LNCAP (cell line): ENCODE measurements around the gene GATA2.

Experiments
- TF ChIP-seq, protein P1 (sequence below): fragments of 450-650 bp; IDR thresholded peaks from 2 replicates; pipeline ENCODE4 v1.5.1; 2017; ENCODE audit warnings: mild to moderate bottlenecking

The GATA2 gene

DNA sequence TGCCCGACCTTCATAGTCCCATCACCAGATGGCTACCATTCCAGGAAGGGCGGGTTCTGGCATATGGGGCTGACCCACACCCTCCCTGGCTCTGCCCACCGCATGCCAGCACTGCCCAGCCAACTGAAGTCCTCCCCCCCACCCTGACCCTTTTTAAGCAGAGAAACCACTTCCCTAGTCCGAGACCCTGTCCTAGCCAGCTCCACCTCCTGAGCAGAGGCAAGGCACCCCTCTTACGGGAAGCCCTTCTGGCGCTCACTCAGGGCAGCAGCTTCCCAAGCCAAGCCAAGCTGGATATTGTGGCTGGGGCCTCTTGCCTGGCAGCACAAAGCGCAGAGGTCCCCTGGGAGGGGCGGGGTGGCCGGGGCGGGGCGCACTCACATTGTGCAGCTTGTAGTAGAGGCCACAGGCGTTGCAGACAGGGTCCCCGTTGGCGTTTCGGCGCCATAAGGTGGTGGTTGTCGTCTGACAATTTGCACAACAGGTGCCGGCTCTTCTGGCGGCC lies 11.5 kb downstream of the GATA2 start:
- TF ChIP-seq, protein P1, sequence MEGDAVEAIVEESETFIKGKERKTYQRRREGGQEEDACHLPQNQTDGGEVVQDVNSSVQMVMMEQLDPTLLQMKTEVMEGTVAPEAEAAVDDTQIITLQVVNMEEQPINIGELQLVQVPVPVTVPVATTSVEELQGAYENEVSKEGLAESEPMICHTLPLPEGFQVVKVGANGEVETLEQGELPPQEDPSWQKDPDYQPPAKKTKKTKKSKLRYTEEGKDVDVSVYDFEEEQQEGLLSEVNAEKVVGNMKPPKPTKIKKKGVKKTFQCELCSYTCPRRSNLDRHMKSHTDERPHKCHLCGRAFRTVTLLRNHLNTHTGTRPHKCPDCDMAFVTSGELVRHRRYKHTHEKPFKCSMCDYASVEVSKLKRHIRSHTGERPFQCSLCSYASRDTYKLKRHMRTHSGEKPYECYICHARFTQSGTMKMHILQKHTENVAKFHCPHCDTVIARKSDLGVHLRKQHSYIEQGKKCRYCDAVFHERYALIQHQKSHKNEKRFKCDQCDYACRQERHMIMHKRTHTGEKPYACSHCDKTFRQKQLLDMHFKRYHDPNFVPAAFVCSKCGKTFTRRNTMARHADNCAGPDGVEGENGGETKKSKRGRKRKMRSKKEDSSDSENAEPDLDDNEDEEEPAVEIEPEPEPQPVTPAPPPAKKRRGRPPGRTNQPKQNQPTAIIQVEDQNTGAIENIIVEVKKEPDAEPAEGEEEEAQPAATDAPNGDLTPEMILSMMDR, result no peak

DNA sequence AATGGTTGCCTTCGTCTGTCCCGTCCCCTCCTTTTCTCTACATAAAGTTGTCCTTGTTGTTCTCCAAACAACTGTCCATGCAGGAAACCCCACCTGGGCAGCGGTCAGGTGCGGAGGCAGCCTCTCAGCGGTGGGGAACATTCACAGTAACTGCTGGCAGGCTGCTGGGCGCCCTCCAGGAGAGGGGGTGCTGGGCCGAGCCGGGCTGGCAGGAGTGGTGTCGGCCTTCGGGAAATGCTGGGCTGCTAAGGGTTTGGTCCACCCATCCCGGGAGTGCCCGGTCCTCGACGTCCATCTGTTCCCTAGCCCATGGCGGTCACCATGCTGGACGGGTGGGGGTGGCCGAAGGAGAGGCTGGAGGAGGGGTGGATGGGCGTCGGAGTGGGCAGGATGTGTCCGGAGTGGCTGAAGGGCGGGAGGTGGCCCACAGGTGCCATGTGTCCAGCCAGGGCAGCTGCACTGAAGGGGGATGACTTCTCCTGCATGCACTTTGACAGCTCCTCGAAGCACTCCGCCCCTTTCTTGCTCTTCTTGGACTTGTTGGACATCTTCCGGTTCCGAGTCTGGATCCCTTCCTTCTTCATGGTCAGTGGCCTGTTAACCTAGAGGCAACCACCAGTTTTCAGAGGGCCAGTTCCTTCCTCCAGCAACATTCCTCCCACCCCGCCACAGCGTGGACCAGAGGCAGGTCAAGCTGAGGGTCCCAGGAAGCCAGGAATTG lies 12.1 kb downstream of the GATA2 start:
- TF ChIP-seq, protein P1, result no peak

DNA sequence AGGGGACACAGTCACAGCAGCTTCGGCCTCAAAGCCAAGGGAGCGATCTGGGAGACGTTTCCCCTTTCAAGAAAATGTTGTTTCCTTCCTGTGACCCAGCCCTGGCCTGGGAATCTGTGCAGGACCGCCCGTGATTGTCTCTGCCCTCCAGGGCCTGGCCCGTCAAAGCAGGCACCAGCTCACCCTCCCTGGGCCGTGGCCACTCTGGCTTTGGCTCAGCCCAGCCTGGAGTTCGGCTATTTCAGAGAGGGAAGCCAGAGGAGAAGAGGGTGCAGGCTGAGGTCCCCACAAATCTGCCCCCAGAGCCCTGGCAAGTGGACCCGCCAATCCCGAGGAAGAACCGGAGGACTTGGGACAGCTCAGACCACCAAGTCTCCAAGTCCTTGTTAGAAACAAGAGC lies 12.7 kb downstream of the GATA2 start:
- TF ChIP-seq, protein P1, result no peak

DNA sequence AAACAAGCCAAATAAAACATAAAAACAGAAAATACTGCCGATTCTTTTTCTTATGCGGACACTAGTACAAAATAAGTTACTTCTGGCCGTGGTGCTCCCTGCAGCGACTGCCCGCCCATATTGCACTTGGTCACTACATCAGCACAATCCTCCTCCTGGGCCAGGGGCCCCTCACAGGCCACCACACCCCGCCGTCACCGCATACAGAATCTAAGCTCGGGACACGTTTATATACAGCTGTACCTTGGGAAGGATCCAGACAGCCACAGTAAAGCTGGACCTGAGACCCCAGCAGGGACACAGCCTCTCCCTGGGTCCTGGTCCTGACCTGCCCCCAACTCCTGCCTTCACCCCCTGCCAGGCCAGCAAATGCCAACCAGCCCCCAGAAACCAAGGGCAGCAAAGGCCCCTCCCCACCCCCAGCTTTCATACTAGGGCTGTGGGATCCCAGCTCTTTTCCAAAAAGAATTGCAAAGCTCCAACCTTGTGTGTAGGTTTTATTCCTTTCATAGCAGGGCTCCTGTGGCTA lies 13.4 kb downstream of the GATA2 start:
- TF ChIP-seq, protein P1, result no peak

DNA sequence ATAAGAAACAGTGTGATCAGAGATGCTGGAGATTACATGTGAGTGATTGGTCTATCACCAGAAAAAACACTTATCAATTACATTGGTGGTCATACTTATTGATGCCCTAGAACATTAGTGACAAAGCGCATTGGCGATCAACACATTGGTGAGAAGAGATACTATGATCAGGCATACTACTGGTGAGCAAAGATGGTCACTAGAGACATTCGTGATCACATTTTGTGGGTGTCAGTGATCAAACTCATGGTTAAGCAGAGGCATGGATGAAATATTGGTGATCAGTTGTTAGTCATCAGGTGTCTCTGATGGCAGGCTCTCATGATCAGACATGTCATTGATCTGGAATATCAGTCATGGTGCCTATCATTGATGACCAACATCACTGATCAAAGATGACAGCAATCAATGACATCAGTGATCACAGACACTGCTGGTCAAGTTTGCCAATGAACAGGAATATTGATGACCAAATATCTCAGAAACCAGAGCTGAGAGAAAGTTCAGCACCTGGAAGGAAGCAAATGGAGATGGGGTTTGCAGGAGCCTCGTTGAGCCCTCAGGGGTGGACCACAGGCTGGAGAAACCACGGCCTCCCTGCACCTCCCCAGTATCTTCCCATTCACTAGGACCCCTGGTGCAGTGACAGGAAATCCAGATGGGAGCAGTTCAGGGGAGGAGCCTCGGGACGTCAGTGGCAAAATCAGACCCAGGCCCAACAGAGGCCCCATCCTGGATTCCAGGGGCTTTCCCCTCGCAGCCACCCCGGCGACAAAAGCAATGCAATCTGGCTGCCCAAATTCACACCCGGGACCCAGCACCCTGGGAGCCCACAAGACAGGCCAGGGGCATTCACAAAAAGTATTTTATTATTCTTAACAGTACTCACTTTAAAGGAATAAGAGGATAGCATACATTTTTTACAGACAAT lies 14.2 kb downstream of the GATA2 start:
- TF ChIP-seq, protein P1, result no peak

DNA sequence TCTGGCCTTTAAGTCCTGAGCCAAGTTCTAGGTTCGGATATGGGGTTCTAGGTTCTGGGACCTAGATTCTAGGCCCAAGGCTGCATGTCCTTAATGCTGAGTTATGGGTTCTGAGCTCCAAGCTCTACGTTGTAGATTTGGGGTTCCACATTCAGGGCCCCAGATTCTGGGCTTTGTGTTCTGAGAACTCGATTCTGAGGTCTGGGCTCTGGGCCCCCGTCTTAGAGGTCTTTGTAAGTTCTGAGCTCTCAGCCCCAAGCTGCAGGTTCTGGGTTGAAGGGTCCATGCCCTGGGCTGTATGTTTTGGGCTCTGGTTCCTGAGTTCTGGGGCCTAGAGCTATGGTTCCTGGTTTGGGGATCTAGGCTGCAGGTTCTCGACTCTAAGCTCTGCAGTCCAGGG lies 16.3 kb downstream of the GATA2 start:
- TF ChIP-seq, protein P1, result no peak

DNA sequence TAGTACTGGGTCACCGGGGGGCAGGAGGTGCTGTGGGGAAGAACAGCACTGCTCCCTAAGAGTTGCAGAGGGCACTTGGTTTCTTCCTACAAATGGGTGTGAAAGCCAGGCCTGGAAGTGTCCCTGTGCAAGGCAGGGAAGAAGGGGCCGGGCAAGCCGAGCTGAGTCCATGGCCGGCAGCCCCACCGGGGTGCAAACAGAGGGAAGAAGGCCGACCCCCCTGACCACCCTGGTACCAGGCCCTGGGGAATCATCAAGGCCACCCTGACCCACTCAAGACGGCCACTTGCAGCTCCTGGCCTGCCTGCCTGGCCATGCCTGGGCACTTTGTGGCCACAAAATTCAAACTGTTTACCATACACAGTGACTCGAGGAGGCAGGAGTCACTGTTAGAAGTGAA lies 17.6 kb downstream of the GATA2 start:
- TF ChIP-seq, protein P1, result no peak
